Heart left ventricle (tissue), 13 donors: ENCODE results near the gene NFIX.

Experiments used
- POLR2A ChIP-seq, 2 donors: fragments of 450-650 bp; IDR thresholded peaks; one replicate each; pipeline ENCODE4 v1.6.1; 2017; ENCODE audit warnings: antibody characterized with exemption in 2 of 2, mild to moderate bottlenecking in 2 of 2, moderate library complexity in 2 of 2
- TF ChIP-seq, protein P1 (sequence below), 12 donors: fragments of 200-600 bp; sonication (generic) in 4 of 12; IDR thresholded peaks; one replicate each; pipeline versions ENCODE4 v1.5.0 to v1.8.0; 2018 to 2022; ENCODE audit warnings: antibody characterized with exemption in 12 of 12, mild to moderate bottlenecking in 5 of 12
- donor health status: ischemic (EF 13 %, LVEDD 7.1; RV severe dilation, severe dysfunction).
- donor health status: DM: no; HTN: yes; CAD: no.
- donor health status: DM: no; HTN: no; CAD: no.
- donor health status: ischemic (EF 25% LVEDD 6.9; RV normal size, moderate dysfunction).
- donor health status: ischemic (EF 25% LVEDD 5.7; RV mildly dilated, moderate dysfunction).
- donor health status: ischemic (EF 35%, LVEDD 5.7; RV mildly dilated, moderate dysfunction).
- donor health status: nonischemic (EF 11% LVEDD 7.7; RV severe dilation, severe dysfunction).
- donor health status: DM: yes; HTN: yes; CAD: no.
- donor health status: PGD.
- donor health status: ischemic (EF 29% LVEDD 5.4; RV normal size, mild dysfunction).
- donor health status: nonischemic (EF 23%, LVEDD 6.1; RV moderate dilation, normal function).

GRCh38 chr19:13138916-13139198, 143.6 kb downstream of the NFIX start:
- TF ChIP-seq, protein P1, sequence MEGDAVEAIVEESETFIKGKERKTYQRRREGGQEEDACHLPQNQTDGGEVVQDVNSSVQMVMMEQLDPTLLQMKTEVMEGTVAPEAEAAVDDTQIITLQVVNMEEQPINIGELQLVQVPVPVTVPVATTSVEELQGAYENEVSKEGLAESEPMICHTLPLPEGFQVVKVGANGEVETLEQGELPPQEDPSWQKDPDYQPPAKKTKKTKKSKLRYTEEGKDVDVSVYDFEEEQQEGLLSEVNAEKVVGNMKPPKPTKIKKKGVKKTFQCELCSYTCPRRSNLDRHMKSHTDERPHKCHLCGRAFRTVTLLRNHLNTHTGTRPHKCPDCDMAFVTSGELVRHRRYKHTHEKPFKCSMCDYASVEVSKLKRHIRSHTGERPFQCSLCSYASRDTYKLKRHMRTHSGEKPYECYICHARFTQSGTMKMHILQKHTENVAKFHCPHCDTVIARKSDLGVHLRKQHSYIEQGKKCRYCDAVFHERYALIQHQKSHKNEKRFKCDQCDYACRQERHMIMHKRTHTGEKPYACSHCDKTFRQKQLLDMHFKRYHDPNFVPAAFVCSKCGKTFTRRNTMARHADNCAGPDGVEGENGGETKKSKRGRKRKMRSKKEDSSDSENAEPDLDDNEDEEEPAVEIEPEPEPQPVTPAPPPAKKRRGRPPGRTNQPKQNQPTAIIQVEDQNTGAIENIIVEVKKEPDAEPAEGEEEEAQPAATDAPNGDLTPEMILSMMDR (IDR thresholded peaks at IDR 0.05), result no peak
- no peak for TF ChIP-seq POLR2A (IDR thresholded peaks at IDR 0.05)
